ENCODE data around the gene SLC11A1.

The SLC11A1 gene

GRCh38 chr2:218437969-218438368 lies 55.9 kb downstream of the SLC11A1 start:
- no peak for DNase-seq

GRCh38 chr2:218438596-218438995 lies 56.5 kb downstream of the SLC11A1 start:
- DNase-seq: peak in 1 of 2 donors; percentile 2

GRCh38 chr2:218444692-218445357 lies 62.8 kb downstream of the SLC11A1 start:
- DNase-seq: no peak

DNA sequence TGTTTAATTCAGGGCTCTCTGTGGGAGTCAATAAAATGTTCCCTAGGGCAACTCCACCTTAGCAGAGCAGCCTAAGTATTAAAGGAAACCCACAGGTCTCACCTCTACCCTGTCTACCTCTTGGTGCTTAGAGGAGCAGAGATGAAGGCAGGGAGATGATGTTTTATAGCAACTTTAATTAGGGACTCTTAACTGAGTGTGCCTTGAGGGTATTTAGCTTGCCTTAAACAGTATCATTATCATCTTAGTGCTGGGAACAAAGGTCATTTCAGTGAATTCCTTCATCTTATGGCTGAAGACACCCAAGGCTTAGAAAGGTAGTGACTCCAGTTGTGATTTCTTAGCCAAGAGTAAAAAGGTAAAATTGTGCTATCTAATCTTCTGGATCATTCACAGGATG lies 63.5 kb downstream of the SLC11A1 start:
- DNase-seq: no peak
